HEK293T (cell line): Measurements from ENCODE around the gene SLC12A4.

Source experiments
- ARNT ChIP-seq: fragments of 450-650 bp; IDR thresholded peaks from 2 replicates; pipeline ENCODE4 v1.6.1; 2017; ENCODE audit warnings: mild to moderate bottlenecking
- ELF4 ChIP-seq: fragments of 450-650 bp; IDR thresholded peaks from 2 replicates; pipeline ENCODE4 v1.6.1; 2017; ENCODE audit warnings: antibody characterized with exemption

GRCh38 chr16:68009157-68009735 is 40.8 kb upstream of the SLC12A4 start:
- no peak for TF ChIP-seq ELF4
- TF ChIP-seq ARNT = no peak
